Pons (tissue), 1 donor: ENCODE measurements around the gene TEN1.
A peak's percentile ranks its signal among the peaks of the same experiment; 100 is the strongest.

ENCODE experiments used
- DNase-seq: peaks from one replicate; pipeline ENCODE4 v3.0.0-alpha.2; 2016; ENCODE audit warnings: low spot score

The TEN1 gene

DNA sequence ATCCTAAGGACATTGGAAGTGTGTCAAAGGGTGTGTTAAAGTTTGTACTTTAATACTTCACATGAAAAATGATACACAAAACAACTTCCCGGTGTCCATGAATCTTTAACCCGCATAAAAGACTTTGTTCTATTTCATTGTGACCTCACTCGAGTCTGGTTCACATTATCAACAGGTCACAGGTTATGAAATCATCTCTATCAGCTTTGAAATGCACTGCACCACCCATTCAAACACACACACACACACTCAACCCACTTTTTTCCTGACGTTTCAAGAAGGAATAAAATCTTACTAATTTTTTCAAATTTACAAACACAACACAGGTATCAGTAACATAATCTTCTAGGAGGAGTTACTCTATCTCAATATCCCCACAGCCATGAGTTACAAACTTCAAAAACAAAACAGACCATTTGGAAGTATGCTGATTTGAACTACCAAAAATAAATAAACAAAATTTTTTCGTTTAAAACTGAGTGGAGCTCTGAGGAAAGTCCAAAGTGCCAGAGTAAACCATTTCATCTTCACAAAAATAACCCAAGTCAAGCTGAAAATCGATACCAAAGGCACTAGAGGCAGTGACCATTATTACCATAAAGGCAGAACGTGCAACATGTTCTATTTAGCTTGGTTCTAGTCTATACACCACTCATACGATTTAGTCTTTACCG lies 2.7 kb upstream of the TEN1 start:
- no peak for DNase-seq

DNA sequence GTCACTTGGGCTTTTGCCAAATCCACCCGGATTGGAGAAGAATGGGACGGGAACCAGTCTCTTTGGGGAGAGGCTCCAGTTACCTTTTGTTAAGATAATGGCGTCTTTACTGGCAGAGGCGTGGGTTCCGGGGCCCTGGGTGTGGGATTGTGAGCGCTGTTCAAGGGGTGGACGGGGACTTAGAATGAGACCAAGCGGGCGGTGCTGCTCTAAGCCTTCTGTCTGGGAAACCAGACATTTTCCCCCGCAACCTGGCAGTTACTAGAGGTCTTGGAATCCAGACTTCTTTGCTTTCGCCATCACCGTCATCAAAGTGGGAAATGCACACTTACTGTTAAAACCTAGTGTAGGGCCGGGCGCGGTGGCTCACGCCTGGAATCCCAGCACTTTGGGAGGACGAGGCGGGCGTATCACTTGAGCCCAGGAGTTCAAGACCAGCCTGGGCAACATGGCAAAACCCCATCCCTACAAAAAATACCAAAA lies 706 bp downstream of the TEN1 start:
- DNase-seq, result no peak

DNA sequence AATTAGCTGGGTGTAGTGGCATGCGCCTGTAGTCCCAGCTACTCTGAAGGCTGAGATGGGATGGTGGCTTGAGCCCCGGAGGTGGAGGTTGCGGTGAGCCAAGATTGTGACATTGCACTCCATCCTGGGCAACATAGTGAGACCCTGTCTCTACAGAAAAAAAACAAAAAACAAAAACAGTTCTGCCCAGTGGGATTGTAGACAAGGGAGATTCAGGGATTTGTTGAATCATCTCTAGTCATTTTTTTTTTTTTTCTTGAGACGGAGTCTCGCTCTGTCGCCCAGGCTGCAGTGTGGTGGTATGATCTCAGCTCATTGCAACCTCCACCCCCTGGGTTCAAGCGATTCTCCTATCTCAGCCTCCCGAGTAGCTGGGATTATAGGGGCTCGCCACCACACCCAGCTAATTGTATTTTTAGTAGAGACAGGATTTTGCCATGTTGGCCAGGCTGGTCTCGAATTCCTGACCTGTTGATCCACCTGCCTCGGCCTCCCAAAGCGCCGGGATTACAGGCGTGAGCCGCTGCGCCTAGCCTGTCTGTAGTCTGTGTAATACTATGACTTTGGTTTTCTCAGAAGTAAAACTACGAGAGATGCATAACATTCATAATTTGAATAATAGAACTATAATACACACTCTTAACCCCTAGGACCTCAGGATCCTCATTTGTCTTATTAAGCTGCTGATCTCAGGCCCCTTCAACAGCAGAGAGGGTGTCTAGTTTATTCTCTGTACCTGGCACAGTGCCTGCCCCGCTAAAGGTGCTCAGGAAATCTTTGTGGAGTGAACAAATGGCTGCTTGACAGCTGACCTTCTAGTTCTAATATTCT lies 1.4 kb downstream of the TEN1 start:
- DNase-seq, result no peak

DNA sequence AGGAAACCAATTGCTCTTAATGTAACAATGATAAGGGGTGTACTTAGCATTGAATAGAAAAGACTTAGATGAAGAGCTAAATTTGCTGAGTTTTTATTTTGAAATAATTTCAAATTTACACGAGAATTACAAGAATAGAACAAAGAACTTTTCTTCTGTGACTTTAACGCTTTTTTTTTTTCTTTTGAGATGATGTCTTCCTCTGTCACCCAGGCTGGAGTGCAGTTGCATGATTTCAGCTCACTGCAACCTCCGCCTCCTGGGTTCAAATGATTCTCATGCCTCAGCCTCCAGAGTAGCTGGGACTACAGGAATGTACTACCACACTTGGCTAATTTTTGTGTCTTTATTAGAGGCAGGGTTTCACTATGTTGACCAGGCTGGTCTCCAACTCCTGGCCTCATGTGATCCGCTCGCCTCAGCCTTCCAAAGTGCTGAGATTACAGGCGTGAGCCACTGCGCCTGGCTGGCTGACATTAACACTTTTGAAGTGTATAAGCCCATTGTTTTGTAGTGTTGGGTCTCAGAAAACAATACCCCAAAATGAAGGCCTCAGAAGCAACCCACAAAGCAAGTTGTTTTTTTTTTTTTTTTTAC lies 2.1 kb downstream of the TEN1 start:
- DNase-seq, result no peak

DNA sequence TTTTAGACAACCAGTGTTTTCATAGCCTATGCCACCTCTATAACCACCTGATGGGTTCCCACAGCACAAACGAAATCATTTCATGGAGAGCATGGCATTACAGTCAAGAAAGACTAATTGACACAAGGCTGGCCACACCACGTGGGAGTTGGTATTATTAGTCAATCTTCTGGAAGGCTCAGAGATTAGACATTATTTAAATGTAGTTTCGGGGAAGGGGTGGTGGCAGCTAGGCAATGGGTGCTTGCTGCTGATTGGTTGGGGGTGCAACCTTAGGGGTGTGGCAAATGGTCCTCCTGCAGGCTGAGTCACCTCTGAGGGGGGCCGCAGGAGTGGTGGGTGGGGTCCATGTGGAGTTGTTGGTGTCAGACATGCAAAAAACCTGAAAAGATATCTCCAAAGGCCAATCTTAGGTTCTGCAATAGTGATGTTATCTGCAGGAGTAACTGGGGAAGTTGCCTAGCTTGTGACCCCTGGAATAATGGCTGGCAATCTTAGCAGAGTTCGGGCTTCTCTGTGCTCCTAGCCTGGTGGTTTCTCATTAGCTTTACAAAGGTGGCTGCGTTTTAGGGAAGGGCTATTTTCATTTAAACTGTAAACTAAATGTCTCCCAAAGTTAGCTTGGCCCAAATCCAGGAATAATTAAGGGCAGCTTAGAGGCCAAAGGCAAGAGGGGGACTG lies 4.6 kb downstream of the TEN1 start:
- no peak for DNase-seq

DNA sequence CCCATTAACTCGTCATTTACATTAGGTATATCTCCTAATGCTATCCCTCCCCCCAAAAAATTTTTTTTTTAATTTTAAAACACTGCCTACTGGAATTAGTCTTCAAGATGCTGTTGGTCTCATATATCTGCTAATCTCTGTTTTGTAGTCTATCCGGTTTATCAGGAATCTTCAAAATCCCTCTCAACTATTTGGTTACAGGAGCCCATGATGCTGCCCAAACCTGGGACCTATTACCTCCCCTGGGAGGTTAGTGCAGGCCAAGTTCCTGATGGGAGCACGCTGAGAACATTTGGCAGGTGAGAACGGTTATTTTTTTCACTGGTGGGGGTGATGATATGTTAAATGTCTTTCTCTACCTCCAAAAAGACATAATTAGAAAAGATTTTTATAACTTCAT lies 6.9 kb downstream of the TEN1 start:
- DNase-seq, result no peak

DNA sequence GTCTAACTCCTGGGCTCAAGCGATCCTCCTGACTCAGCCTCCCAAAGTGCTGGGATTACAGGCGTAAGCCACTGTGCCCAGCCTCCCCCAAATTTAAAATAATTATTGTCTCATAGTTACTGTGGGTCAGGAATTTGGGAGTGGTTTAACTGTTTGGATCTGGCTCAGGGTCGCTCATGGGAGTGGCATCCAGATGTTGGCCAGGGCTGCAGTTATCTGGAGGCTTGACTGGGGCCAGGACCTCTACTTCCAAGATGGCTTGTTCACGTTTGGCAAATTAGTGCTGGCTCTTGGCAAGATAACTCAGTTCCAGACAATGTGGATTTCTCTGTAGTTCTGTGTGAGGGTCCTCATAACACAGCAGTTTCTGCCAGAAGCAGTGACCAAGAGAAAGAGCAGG lies 8.0 kb downstream of the TEN1 start:
- no peak for DNase-seq

DNA sequence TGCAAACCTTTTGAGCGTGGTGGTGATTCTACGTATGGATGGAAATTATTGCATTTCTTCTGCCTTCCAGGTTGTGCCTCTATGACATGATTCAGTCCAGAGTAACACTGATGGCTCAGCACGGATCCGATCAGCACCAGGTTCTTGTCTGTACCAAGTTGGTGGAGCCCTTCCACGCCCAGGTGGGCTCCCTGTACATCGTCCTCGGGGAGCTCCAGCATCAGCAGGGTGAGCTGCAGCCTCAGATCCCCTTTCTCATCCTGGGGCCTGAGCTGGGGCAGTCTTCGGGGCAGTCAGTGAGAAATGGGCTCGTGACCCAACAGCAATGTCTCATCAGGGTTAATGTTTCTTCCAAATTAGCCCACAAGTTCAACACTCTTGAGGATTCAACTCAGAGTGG lies 12.4 kb downstream of the TEN1 start:
- DNase-seq, result no peak

DNA sequence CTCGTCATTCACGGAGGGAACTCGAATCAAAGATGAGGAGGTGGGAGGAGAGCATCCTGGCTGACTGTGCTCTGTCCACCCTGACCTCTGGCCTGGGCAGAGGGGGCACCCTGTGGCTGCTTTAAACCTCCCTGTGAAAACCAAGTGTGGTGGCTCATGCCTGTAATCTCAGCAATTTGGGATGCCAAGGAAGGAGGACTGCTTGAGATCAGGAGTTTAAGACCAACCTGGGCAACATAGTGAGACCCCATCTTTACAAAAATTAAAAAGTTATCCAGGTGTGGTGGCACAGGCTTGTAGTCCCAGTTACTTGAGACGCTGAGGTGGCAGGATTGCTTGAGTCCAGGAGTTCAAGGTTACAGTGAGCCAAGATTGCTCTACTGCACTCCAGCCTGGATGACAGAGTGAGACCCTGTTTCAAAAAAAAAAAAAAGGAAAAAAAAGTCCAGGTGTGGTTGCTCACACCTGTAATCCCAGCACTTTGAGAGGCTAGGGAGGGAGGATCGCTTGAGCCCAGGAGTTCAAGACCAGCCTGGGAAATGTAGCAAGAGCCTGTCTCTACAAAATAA lies 15.8 kb downstream of the TEN1 start:
- DNase-seq, result no peak

DNA sequence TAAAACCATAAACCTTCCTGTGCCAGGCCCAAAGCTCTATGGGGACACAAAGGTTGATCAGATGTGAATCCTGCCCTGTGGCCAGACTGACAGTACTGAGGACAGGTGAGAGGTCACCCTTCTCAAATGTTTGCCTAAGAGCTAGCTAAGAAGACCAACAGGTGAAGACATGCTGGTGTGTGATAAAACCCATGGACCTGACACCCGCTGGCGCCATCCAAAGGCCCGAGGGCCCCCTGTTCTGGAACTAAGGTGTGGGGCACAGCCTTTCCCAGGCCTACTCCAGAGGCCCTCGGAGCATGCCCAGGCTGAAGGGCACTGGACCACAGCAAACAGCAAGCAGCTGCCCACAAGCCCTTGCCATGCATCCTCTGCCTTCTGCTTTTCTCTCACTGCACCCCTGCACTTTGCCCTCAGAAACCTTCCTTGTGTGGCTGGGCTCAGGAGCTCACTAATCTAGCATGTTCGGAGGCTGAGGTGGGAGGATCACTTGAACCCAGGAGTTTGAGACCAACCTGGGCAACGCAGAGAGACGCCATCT lies 16.4 kb downstream of the TEN1 start:
- DNase-seq, result no peak

DNA sequence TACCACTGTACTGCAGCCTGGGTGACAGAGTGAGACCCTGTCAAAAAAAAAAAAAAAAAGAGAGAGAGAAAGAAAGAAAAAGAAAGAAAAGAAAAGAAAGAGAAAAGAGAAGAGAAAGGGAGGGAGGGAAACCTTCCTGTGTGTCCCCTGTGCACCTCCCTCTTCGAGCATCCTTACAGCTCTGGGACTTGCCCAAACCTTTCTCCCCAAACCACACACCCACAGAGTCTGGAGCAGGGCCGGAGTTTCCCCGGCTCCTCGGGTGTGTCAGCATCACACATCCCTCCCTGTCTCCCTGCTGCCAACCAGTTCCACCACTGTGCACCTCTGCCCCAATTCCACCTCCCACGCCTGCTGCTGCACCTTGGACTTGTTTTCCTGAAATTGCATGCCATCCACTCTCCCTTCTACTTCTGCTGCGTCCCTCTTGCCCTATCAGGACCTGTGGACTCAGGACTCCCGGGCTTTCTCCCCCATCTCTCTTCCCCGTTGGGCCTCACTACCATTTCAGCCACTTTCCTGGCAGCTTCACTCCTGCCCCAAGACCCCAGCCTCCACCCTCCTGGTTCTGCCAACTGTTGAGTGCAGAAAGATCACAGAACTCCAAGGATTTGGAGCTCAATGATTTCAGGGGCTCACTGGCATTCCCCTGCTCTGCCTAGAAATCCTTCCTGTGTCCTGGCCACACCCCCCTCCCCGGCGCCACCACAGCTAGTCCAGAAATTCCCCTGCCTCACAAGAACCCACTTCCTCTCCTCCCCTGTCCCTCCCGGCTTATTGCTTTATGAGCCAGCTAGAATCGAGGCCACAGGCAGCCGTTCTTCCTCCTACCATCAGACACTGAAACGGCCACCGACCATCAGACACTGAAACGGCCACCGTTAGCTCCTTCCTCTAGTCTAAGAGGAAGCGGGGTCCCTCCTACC lies 17.9 kb downstream of the TEN1 start:
- DNase-seq, result peak; percentile 42

DNA sequence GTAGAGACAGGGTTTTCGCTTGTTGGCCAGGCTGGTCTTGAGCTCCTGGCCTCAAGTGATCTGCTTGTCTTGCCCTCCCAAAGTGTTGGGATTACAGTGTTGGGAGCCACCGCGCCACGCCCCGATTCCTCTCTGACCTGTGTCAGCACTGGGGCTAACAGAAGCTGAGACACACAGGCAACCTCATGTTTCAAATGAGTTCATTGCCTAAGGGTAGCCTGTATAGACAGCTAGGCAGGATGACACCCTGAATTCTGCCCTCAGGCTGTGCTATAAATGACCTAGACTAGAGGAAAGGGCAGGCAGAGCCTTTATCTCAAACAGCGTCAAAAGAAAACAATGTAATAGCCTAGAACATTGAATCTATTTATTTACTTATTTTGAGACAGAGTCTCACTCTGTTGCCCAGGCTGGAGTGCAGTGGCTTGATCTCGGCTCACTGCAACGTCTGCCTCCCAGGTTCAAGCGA lies 19.3 kb downstream of the TEN1 start:
- DNase-seq, result no peak

DNA sequence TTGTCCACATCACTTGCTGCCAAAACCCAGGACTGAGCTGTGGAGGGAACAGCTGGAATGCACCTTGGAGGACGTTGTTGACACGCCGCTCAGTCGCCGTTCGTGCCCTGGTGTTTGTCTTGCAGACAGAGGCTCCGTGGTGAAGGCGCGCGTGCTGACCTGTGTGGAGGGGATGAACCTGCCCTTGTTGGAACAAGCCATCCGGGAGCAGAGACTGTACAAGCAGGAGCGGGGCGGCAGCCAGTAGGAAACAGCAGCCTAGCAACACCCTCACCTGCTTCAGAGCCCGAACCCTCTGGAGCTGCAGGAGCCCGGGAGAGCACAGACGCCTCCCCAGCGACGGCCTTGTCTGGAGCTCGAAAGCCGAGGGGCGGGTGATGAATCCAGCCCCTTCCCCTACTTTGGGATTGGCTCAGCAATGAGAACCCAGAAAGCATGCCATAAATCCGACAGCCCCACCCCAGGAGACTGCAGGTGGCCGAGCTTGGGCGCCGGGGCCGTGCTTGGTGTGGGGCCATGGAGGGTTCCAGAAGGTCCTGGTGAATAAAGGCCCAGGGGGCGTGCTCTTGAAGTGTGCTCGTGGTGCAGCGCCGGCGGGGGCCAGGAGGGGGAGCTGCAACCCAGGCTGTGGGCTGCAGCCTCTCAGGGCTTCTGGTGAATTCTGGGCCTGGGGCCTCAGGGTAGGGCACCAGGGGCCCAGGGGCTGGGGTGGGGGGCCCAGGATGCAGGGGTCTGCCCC lies 21.1 kb downstream of the TEN1 start:
- no peak for DNase-seq

DNA sequence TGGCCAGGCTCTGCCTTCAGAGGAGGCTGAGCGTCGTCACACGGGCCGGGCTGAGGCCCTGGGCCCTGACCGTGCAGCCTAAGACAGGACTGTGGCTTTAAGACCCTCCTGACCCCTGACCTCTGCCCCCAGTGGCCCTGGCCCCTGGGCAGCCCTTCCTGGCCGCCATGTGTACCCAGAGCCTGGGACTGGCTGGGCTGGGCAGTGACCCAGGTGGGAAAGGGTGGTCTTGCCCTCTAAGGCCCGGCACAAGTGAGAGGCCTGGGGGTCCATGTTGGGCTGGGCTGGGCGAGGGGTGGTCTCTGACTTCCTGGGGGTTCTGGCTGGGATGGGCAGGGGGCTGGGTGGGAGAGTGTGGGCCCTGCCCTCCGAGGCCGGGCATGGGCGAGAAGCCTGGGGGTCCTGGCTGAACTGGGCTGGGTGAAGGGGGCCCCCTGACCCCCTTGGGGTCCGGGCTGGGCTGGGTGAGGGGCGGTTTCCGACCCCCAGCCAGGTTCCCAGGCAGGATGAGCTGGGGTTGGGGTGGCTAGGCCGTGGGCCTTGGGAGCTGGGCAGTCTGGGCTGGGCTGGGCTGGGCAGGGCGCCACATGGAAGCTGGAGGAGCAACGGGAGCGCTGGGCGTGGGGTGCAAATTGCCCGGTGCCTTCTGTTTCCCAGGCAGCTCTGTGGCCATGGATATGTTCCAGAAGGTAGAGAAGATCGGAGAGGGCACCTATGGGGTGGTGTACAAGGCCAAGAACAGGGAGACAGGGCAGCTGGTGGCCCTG lies 21.9 kb downstream of the TEN1 start, which contains the start of gene CDK3:
TSS of gene CDK3 (plus strand) at position 101 of the 767 bp plus-strand sequence. CDS start at position 672, 571 bp downstream.
- no peak for DNase-seq

DNA sequence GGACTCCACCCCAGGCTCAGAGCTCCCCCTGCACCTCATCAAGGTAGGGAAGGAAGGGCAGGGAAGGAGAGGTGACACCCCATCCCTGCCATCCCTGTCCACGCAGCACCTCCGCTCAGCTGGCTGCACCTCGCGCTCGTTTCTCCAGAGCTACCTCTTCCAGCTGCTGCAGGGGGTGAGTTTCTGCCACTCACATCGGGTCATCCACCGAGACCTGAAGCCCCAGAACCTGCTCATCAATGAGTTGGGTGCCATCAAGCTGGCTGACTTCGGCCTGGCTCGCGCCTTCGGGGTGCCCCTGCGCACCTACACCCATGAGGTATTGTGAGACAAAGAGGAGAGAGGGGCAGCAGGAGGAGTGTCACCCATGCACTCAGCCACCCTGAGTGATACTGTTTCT lies 23.1 kb downstream of the TEN1 start:
- DNase-seq, result no peak

DNA sequence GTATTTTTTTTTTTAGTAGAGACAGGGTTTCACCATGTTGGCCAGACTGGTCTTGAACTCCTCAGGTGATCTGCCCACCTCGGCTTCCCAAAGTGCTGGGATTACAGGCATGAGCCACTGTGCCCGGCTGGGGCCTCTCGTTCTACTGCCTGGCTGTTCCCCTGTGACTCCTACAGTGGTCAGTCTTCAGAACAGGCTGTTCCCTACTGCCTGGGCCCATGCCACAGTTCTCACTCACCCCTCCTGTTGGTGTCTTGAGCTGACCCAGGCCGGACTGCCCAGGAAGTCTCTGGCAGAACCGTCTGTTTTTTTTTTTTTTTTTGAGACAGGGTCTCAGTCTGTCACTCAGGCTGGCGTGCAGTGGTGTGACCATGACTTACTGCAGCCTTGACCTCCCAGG lies 24.9 kb downstream of the TEN1 start:
- DNase-seq, result no peak

DNA sequence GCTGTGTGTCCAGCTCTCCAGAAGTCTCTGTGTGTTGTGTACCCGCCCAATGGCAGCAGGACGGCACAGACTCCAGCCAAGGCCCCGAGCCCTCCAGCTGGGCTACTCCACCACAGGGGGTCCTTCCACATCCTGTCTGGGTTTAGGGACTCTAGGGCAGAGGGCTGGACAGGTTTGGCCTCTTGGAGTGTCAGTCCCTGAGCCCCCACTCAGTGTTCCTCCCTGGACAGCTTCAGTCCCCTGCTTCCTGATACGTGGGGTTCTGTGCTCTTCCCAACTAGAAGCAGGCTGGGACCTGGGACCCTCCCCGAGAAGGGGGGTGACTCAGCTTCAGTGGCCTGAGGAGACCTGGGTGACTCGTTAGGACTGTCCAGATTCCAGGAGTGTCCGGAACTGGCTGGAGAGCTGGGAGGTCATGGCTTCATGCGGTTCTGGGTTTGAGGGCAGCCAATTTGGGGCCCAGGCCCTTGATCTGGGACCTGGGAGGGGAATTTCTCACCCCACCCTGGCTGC lies 25.8 kb downstream of the TEN1 start:
- no peak for DNase-seq

DNA sequence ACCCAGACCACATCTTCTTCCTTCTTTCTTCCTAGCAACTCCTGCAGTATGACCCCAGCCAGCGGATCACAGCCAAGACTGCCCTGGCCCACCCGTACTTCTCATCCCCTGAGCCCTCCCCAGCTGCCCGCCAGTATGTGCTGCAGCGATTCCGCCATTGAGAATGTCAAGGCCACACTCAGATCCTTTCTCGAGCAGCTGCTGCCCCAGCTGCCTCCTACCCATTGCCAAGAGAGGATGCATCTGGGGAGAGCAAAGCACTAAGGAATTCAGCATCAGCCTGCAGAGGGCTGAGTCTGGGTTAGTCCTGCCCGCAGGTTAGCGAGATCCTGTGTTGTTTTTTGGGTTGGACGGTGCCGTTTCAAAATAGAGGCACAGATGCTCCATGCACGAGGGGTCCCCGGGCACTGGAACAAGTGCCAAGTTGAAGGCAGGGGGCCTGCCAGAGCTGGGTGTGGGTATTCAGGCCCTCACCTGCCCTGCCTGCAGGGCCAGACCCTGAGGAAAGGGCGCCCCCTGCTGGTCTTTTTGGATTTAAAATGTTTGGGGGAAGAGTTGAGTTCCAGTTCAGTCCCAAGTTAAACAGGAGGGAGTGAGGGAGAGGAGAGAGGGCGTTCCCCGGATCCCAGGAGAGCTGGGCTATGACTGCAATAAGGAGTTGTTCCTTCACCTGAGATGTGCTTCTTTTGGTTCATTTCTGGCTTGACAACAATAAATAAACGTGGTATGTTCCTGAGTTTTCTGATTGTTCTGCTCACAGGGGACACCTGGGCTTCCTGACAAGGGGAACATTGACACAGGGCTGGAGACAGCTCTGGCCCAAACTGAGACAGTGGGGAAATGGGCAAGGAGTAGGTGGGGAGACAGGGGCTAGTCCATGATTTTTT lies 26.5 kb downstream of the TEN1 start:
- DNase-seq, result peak; percentile 67
